MCF 10A (cell line): ENCODE measurements around the gene POC5. TPM values are rescaled to one million over a fixed set of nuclear protein-coding genes. Genes with fewer than 3 reads are reported as not detected.
A peak's percentile ranks its signal among the peaks of the same experiment; 100 is the strongest.

ENCODE experiments used
- BruUV-seq: library from RNA; stranded (reverse); fragments of 400-500 nt; replicated peaks from 2 replicates; lab custom pipeline; 2021; lab: Mats Ljungman, UMichigan
- CTCF ChIA-PET: fragments of 300-600 bp; sonication (Branson Sonifier 250); formaldehyde crosslinking; extraction: SDS; loops from one replicate; lab custom pipeline; 2021; ENCODE audit warnings: antibody characterized with exemption, inconsistent platforms; lab: Yijun Ruan, JAX
- POLR2A ChIA-PET: fragments of 300-600, 350-650 bp; sonication (Branson Sonifier 250); formaldehyde crosslinking; extraction: SDS; loops from one replicate; lab custom pipeline; 2020; ENCODE audit warnings: antibody characterized with exemption, inconsistent platforms; lab: Yijun Ruan, JAX
- DNase-seq: peaks from one replicate; pipeline ENCODE4 v3.0.0-alpha.2; 2018; ENCODE audit not compliant: unreplicated experiment
- H3K27ac Mint-ChIP-seq: one replicate; pipeline ENCODE4 v1.8.0; 2022; ENCODE audit warnings: mild to moderate bottlenecking, low read depth, mixed read lengths; ENCODE audit not compliant: unreplicated experiment
- H3K27me3 Mint-ChIP-seq: one replicate; pipeline ENCODE4 v1.8.0; 2022; ENCODE audit warnings: mixed read lengths; ENCODE audit not compliant: insufficient read depth, unreplicated experiment
- H3K36me3 Mint-ChIP-seq: one replicate; pipeline ENCODE4 v1.8.0; 2022; ENCODE audit warnings: mild to moderate bottlenecking, moderate library complexity, mixed read lengths; ENCODE audit not compliant: insufficient read depth, unreplicated experiment
- H3K4me1 Mint-ChIP-seq: one replicate; pipeline ENCODE4 v1.8.0; 2022; ENCODE audit warnings: mixed read lengths; ENCODE audit not compliant: insufficient read depth, unreplicated experiment
- H3K4me3 Mint-ChIP-seq: one replicate; pipeline ENCODE4 v1.8.0; 2022; ENCODE audit warnings: mild to moderate bottlenecking, moderate library complexity, mixed read lengths; ENCODE audit not compliant: unreplicated experiment
- H3K9me3 Mint-ChIP-seq: one replicate; pipeline ENCODE4 v1.8.0; 2022; ENCODE audit warnings: mixed read lengths; ENCODE audit not compliant: unreplicated experiment
- CTCF ChIP-seq: fragments of 200-600 bp; IDR thresholded peaks from one replicate; pipeline ENCODE4 v1.8.0; 2022; ENCODE audit warnings: antibody characterized with exemption, mild to moderate bottlenecking; ENCODE audit not compliant: unreplicated experiment
- intact Hi-C: fragments of 100-400 bp; cut with micrococcal nuclease; formaldehyde crosslinking; loops from 2 replicates; pipeline ENCODE4 v1.14.1; 2022
- total RNA-seq: library from RNA; stranded (reverse); gene quantifications from 2 replicates; pipeline ENCODE4 v1.2.3, GENCODE V29; 2022

Gene POC5
- total RNA-seq, 1 experiment from 2014 or later: 14.3 TPM

GRCh38 chr5:75723378-75723777 is 6.1 kb upstream of the POC5 start:
- H3K36me3 Mint-ChIP-seq: no peaks in the 10 kb centered on the region
- no peak for TF ChIP-seq CTCF
- no peaks in the 10 kb centered on the region for H3K9me3 Mint-ChIP-seq
- DNase-seq: no peak
- intact Hi-C loops: no loop called here
- CTCF ChIA-PET: no interaction called here
- H3K4me1 Mint-ChIP-seq: no peaks in the 10 kb centered on the region
- peaks cover 23% of the 10 kb centered on the region for H3K27me3 Mint-ChIP-seq
- no TSS peak for BruUV-seq
- no peak overlapping the region for H3K27ac Mint-ChIP-seq
- H3K4me3 Mint-ChIP-seq: no peak overlapping the region
- POLR2A ChIA-PET: no interaction called here

- DNase-seq: no peak
- peaks cover 11% of the 10 kb centered on the region for H3K27me3 Mint-ChIP-seq
- ChIA-PET CTCF (no interaction called here), POLR2A (interaction anchor here (0.6 kb wide), 1 partner anchor 82 kb away, joined by 3 read pairs; no protein-coding TSS in a partner anchor)
- H3K9me3 Mint-ChIP-seq: no peaks in the 10 kb centered on the region
- BruUV-seq: no TSS peak
- H3K27ac Mint-ChIP-seq: no peak overlapping the region
- H3K4me1 Mint-ChIP-seq: no peaks in the 10 kb centered on the region
- no peak overlapping the region for H3K4me3 Mint-ChIP-seq
- no peaks in the 10 kb centered on the region for H3K36me3 Mint-ChIP-seq
- intact Hi-C loops: no loop called here
- no peak for TF ChIP-seq CTCF
Measured at GRCh38 chr5:75721573-75721972, 4.3 kb upstream of the POC5 start.

GRCh38 chr5:75720882-75721281 is 3.6 kb upstream of the POC5 start:
- CTCF ChIA-PET: no interaction called here
- peaks cover 2% of the 10 kb centered on the region for H3K4me1 Mint-ChIP-seq
- peak; percentile 52 for DNase-seq
- no peak overlapping the region for H3K4me3 Mint-ChIP-seq
- intact Hi-C loops: no loop called here
- no TSS peak for BruUV-seq
- no peaks in the 10 kb centered on the region for H3K9me3 Mint-ChIP-seq
- H3K36me3 Mint-ChIP-seq: no peaks in the 10 kb centered on the region
- POLR2A ChIA-PET: interaction anchor here (0.6 kb wide), 1 partner anchor 83 kb away, joined by 3 read pairs; no protein-coding TSS in a partner anchor
- peaks cover 11% of the 10 kb centered on the region for H3K27me3 Mint-ChIP-seq
- TF ChIP-seq CTCF: no peak
- H3K27ac Mint-ChIP-seq: no peak overlapping the region

GRCh38 chr5:75716715-75717081 is 539 bp downstream of the POC5 start:
- Mint-ChIP-seq H3K9me3 (no peaks in the 10 kb centered on the region), H3K27ac (peak overlapping the region; percentile 90), H3K27me3 (no peaks in the 10 kb centered on the region), H3K36me3 (peaks cover 24% of the 10 kb centered on the region), H3K4me3 (peak overlapping the region; percentile 90), H3K4me1 (peaks cover 21% of the 10 kb centered on the region)
- CTCF ChIA-PET: interaction anchor here (0.7 to 0.8 kb wide), 2 partner anchors 9 to 439 kb away, joined by 3 read pairs; no protein-coding TSS in a partner anchor
- no peak for TF ChIP-seq CTCF
- TSS peak; percentile 63 for BruUV-seq
- POLR2A ChIA-PET: interaction anchor here (0.6 to 1.8 kb wide), 7 partner anchors 11 to 1771 kb away, joined by 3 to 12 read pairs (median 3); partner anchors contain the start of genes CERT1, HMGCR and POLK
- DNase-seq: no peak
- intact Hi-C loops: no loop called here
